IMR-90 (cell line): ENCODE measurements around the gene CHN2. TPM values are rescaled to one million over a fixed set of nuclear protein-coding genes. Genes with fewer than 3 reads are reported as not detected.

Experiments used
- NFE2L2 ChIP-seq: fragments of 150-350 bp; IDR thresholded peaks from 2 replicates; pipeline ENCODE4 v1.6.1; 2016; ENCODE audit warnings: low read depth, mild to moderate bottlenecking, low read length
- RFX5 ChIP-seq: IDR thresholded peaks from 2 replicates; pipeline ENCODE4 v1.8.0; 2012; ENCODE audit warnings: low read depth, mild to moderate bottlenecking, low read length, moderate library complexity
- polyA plus RNA-seq, 3 experiments: library from polyadenylated mRNA; depleted of rRNA; stranded (reverse); fragments of >200 nt; gene quantifications; 2 replicates each; pipeline ENCODE4 v1.2.3, GENCODE V29; 2012; ENCODE audit warnings: low replicate concordance in 1 of 3
- total RNA-seq: library from RNA; depleted of rRNA; stranded (reverse); fragments of >200 nt; gene quantifications from 2 replicates; pipeline ENCODE4 v1.2.3, GENCODE V29; 2012
- TF ChIP-seq, protein P1 (sequence below): conservative IDR thresholded peaks from 2 replicates; pipeline ENCODE4 v1.5.1; 2012; ENCODE audit warnings: mild to moderate bottlenecking, low read depth, low read length, improper control_type of control experiment

Gene CHN2
- total and polyA plus RNA-seq, 2 of the 4 experiments (the other 2 are of a cell fraction): not detected

DNA sequence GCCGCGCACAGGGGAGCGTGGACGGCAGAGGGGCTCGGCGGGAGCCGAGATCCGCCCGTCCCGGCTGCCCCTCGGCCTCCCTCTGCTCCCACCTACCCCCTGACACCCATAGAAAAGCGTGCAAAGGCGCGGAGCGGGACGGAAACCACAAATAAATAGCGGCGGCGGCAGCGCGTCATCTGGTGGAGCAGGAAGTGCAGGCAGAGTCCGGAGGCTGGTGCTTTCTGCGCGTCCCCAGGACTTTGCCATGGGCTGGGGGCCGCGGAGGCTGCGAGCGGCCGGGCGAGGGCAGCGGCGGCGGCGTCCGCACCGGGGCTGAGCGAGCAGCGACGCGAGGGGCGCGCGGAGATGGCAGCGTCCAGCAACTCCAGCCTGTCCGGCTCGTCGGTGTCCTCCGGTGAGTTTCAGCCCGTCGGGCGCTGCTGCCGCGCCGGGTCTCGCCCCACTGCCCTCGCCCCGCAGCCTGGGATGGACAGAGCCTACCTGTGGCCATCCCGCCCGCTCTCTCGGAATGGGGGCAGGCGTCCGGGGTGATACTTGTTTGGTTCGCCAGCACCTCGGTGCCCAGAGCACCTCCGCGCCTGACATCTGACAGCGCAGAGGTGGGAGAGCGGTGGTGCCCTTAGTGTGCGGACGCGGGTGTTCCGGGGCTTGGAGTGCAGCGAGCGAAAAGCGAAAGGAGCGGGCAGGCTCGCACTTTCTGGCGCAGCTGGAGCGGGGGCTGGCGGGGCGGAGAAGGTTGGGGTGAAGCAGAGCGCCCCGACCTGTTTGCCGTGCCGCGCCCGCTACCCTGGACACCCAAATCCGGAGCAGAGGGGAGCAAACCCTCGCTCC lies at the start of gene CHN2 (continued):
- TF ChIP-seq, protein P1, sequence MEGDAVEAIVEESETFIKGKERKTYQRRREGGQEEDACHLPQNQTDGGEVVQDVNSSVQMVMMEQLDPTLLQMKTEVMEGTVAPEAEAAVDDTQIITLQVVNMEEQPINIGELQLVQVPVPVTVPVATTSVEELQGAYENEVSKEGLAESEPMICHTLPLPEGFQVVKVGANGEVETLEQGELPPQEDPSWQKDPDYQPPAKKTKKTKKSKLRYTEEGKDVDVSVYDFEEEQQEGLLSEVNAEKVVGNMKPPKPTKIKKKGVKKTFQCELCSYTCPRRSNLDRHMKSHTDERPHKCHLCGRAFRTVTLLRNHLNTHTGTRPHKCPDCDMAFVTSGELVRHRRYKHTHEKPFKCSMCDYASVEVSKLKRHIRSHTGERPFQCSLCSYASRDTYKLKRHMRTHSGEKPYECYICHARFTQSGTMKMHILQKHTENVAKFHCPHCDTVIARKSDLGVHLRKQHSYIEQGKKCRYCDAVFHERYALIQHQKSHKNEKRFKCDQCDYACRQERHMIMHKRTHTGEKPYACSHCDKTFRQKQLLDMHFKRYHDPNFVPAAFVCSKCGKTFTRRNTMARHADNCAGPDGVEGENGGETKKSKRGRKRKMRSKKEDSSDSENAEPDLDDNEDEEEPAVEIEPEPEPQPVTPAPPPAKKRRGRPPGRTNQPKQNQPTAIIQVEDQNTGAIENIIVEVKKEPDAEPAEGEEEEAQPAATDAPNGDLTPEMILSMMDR: no peak
- TF ChIP-seq NFE2L2: no peak
- no peak for TF ChIP-seq RFX5
